HEK293 (cell line): ENCODE data around the gene C4orf51.
"Not testable (repeated sequence)": the region's sequence is repeated elsewhere in the genome, so short reads cannot be mapped to it uniquely, and the experiment has no call there.

Source experiments
- CTCF ChIP-seq: fragments of 450-650 bp; formaldehyde crosslinking; IDR thresholded peaks from 2 replicates; pipeline ENCODE4 v1.5.1; 2016; ENCODE audit warnings: missing biosample characterization, missing genetic modification characterization
- PATZ1 ChIP-seq: fragments of 450-650 bp; formaldehyde crosslinking; IDR thresholded peaks from 2 replicates; pipeline ENCODE4 v1.5.1; 2016; ENCODE audit warnings: missing biosample characterization, missing genetic modification characterization
- SETDB1 ChIP-seq: IDR thresholded peaks from one replicate; pipeline ENCODE4 v1.6.1; 2017; ENCODE audit warnings: mild to moderate bottlenecking, low read length, moderate library complexity, mixed read lengths; ENCODE audit not compliant: insufficient read length
- ZNF19 ChIP-seq: fragments of 450-650 bp; formaldehyde crosslinking; IDR thresholded peaks from 2 replicates; pipeline ENCODE4; 2016; ENCODE audit warnings: missing biosample characterization, missing genetic modification characterization, low read depth
- ZNF48 ChIP-seq: fragments of 450-650 bp; formaldehyde crosslinking; IDR thresholded peaks from 2 replicates; pipeline ENCODE4 v1.5.1; 2016; ENCODE audit warnings: missing biosample characterization, missing genetic modification characterization
- ZNF791 ChIP-seq: fragments of 450-650 bp; formaldehyde crosslinking; IDR thresholded peaks from 2 replicates; pipeline ENCODE4 v1.5.1; 2016; ENCODE audit warnings: missing biosample characterization, missing genetic modification characterization

GRCh38 chr4:145691416-145691815 lies 11.5 kb downstream of the C4orf51 start:
- TF ChIP-seq CTCF; ZNF19 (tag by site-specific recombination); ZNF48 (tag by site-specific recombination); SETDB1; PATZ1 (tag by site-specific recombination); ZNF791 (tag by site-specific recombination): not testable (repeated sequence)
